Esophagus (tissue), 2 donors: ENCODE data around the gene YES1. TPM values are rescaled to one million over a fixed set of nuclear protein-coding genes. Genes with fewer than 3 reads are reported as not detected.

ENCODE experiments used
- H3K27ac ChIP-seq, 2 donors: one replicate each; pipeline ENCODE4 v1.5.1; 2013; ENCODE audit warnings: low read depth in 2 of 2, mild to moderate bottlenecking in 2 of 2, inconsistent platforms in 1 of 2, low read length in 1 of 2, moderate library complexity in 1 of 2
- H3K27me3 ChIP-seq, 2 donors: one replicate each; pipeline ENCODE4 v1.6.1; 2013; ENCODE audit warnings: low read length in 2 of 2, control low read depth in 1 of 2, mild to moderate bottlenecking in 1 of 2; ENCODE audit not compliant: insufficient read depth in 2 of 2, control insufficient read depth in 1 of 2
- H3K36me3 ChIP-seq, 2 donors: one replicate each; pipeline ENCODE4 v1.6.1; 2013; ENCODE audit warnings: low read length in 1 of 2; ENCODE audit not compliant: control insufficient read depth in 2 of 2, insufficient read depth in 2 of 2
- H3K4me1 ChIP-seq, 2 donors: one replicate each; pipeline ENCODE4 v1.6.1; 2013; ENCODE audit warnings: low read length in 1 of 2; ENCODE audit not compliant: control insufficient read depth in 2 of 2, insufficient read depth in 2 of 2
- H3K4me3 ChIP-seq, 2 donors: one replicate each; pipeline ENCODE4 v1.5.1; 2013; ENCODE audit warnings: low read length in 2 of 2, mild to moderate bottlenecking in 2 of 2, low read depth in 1 of 2, moderate library complexity in 1 of 2
- H3K9me3 ChIP-seq, 2 donors: one replicate each; pipeline ENCODE4 v1.6.1; 2013; ENCODE audit warnings: mild to moderate bottlenecking in 2 of 2, low read depth in 1 of 2, low read length in 1 of 2, moderate library complexity in 1 of 2; ENCODE audit not compliant: control insufficient read depth in 2 of 2, insufficient read depth in 1 of 2
- WGBS, 2 donors: extraction: QIAGEN DNeasy Blood & Tissue Kit; methylation state at CpG; one replicate each; pipeline ENCODE4 v1.1.7; 2013; 5-methylcytosine and 5-hydroxymethylcytosine counted together
- polyA plus RNA-seq, 2 donors: library from polyadenylated mRNA; stranded (reverse); fragments of 200-250 nt; gene quantifications; one replicate each; pipeline ENCODE4 v1.2.3, GENCODE V29; 2013
- donor health status: healthy with polysubstance abuse.
- donor health status: Bipolar disorder and iron deficiency.

The YES1 gene
- polyA plus RNA-seq = 10 to 100 TPM; 15.4 to 18.4 TPM

GRCh38 chr18:811892-812375 is at the start of gene YES1:
Gene YES1, minus strand, starts transcription at chr18:812242. Its CDS starts 55,415 bp downstream, at chr18:756827.
- Histone ChIP-seq H3K4me1 (peaks cover 0 to 5% of the 10 kb centered on the region in 2 donors), H3K9me3 (no peaks in the 10 kb centered on the region), H3K27me3 (no peaks in the 10 kb centered on the region), H3K36me3 (no peaks in the 10 kb centered on the region), H3K27ac (peak within 1 kb of the TSS; percentile 90 to 99), H3K4me3 (peak within 1 kb of the TSS; percentile 84 to 98)
- WGBS, 2 donors = 0% methylated on average over 26 to 59 of the region's 59 CpGs

- Histone ChIP-seq H3K27ac (no peak overlapping the region), H3K4me1 (no peaks in the 10 kb centered on the region), H3K4me3 (no peak overlapping the region), H3K36me3 (no peaks in the 10 kb centered on the region), H3K27me3 (no peaks in the 10 kb centered on the region), H3K9me3 (no peaks in the 10 kb centered on the region)
- WGBS, 2 donors = 43 to 49% methylated on average over 2 of the region's 2 CpGs
Observed at GRCh38 chr18:857986-858385, 45.9 kb upstream of the YES1 start.

GRCh38 chr18:853471-853870 is 41.4 kb upstream of the YES1 start:
- 93 to 94% methylated on average over 5 of the region's 5 CpGs for WGBS, 2 donors
- Histone ChIP-seq H3K27me3 (no peaks in the 10 kb centered on the region), H3K36me3 (no peaks in the 10 kb centered on the region), H3K4me3 (no peak overlapping the region), H3K9me3 (no peaks in the 10 kb centered on the region), H3K4me1 (no peaks in the 10 kb centered on the region), H3K27ac (no peak overlapping the region)

- Histone ChIP-seq H3K27ac (no peak overlapping the region), H3K4me1 (no peaks in the 10 kb centered on the region), H3K9me3 (no peaks in the 10 kb centered on the region), H3K27me3 (no peaks in the 10 kb centered on the region), H3K36me3 (no peaks in the 10 kb centered on the region), H3K4me3 (no peak overlapping the region)
- WGBS, 2 donors = 77 to 87% methylated on average over 4 of the region's 4 CpGs
Observed at GRCh38 chr18:850960-851359, 38.9 kb upstream of the YES1 start.

- no peak overlapping the region for H3K27ac ChIP-seq
- H3K4me1 ChIP-seq = no peaks in the 10 kb centered on the region
- WGBS, 2 donors = 79 to 86% methylated on average over 4 of the region's 4 CpGs
- H3K9me3 ChIP-seq = no peaks in the 10 kb centered on the region
- H3K27me3 ChIP-seq = no peaks in the 10 kb centered on the region
- no peaks in the 10 kb centered on the region for H3K36me3 ChIP-seq
- no peak overlapping the region for H3K4me3 ChIP-seq
Observed at GRCh38 chr18:849021-849420, 37.0 kb upstream of the YES1 start.

GRCh38 chr18:848062-848861 is 36.2 kb upstream of the YES1 start:
- Histone ChIP-seq H3K9me3 (no peaks in the 10 kb centered on the region), H3K27me3 (no peaks in the 10 kb centered on the region), H3K4me3 (no peak overlapping the region), H3K4me1 (no peaks in the 10 kb centered on the region), H3K36me3 (no peaks in the 10 kb centered on the region), H3K27ac (no peak overlapping the region)
- WGBS, 2 donors = 77 to 82% methylated on average over 8 of the region's 8 CpGs

GRCh38 chr18:845152-845819 is 33.2 kb upstream of the YES1 start:
- Histone ChIP-seq H3K9me3 (no peaks in the 10 kb centered on the region), H3K27ac (no peak overlapping the region), H3K27me3 (no peaks in the 10 kb centered on the region), H3K4me1 (no peaks in the 10 kb centered on the region), H3K4me3 (no peak overlapping the region), H3K36me3 (no peaks in the 10 kb centered on the region)
- WGBS, 2 donors = 24% methylated on average over 9 of the region's 9 CpGs

GRCh38 chr18:841647-842370 is 29.8 kb upstream of the YES1 start:
- H3K9me3 ChIP-seq = no peaks in the 10 kb centered on the region
- WGBS, 2 donors = 42 to 44% methylated on average over 15 of the region's 15 CpGs

GRCh38 chr18:840516-840915 is 28.5 kb upstream of the YES1 start:
- Histone ChIP-seq H3K4me3 (no peak overlapping the region), H3K27me3 (peaks cover 0 to 2% of the 10 kb centered on the region in 2 donors), H3K9me3 (no peaks in the 10 kb centered on the region), H3K36me3 (no peaks in the 10 kb centered on the region), H3K27ac (no peak overlapping the region), H3K4me1 (no peaks in the 10 kb centered on the region)
- 89 to 92% methylated on average over 2 of the region's 2 CpGs for whole genome bisulfite sequencing, 2 donors

More at GRCh38 chr18:841647-842370, 29.8 kb upstream of the YES1 start:
- H3K36me3 ChIP-seq = no peaks in the 10 kb centered on the region
- no peaks in the 10 kb centered on the region for H3K4me1 ChIP-seq
- no peak overlapping the region for H3K4me3 ChIP-seq
- H3K27me3 ChIP-seq = peaks cover 0 to 2% of the 10 kb centered on the region in 2 donors
- no peak overlapping the region for H3K27ac ChIP-seq
